Neural progenitor cell (in vitro differentiated cells): ENCODE data around the gene KISS1. TPM values are rescaled to one million over a fixed set of nuclear protein-coding genes. Genes with fewer than 3 reads are reported as not detected.

ENCODE experiments used
- DNase-seq: peaks from one replicate; pipeline ENCODE4 v3.0.0-alpha.2; 2016; ENCODE audit warnings: low spot score
- H2AFZ ChIP-seq: fragments of 200-600 bp; sonication (generic); replicated peaks from 2 replicates; pipeline ENCODE4 v1.6.1; 2016; ENCODE audit warnings: antibody characterized with exemption
- H3F3A ChIP-seq: fragments of 200-600 bp; sonication (generic); 2 replicates; pipeline ENCODE4 v1.6.1; 2016; ENCODE audit warnings: antibody characterized with exemption, low read depth
- H3K27ac ChIP-seq: fragments of 200-600 bp; sonication (generic); 2 replicates; pipeline ENCODE4 v1.5.1; 2016; ENCODE audit warnings: mild to moderate bottlenecking
- H3K27me3 ChIP-seq: fragments of 200-600 bp; sonication (generic); 2 replicates; pipeline ENCODE4 v1.6.1; 2016; ENCODE audit warnings: mild to moderate bottlenecking, moderate library complexity
- H3K36me3 ChIP-seq: fragments of 200-600 bp; sonication (generic); 2 replicates; pipeline ENCODE4 v1.5.1; 2016
- H3K4me1 ChIP-seq: fragments of 200-600 bp; sonication (generic); 2 replicates; pipeline ENCODE4 v1.6.1; 2016; ENCODE audit warnings: mixed run types
- H3K4me2 ChIP-seq: fragments of 200-600 bp; sonication (generic); 2 replicates; pipeline ENCODE4 v1.6.1; 2016
- H3K4me3 ChIP-seq: fragments of 200-600 bp; sonication (generic); 2 replicates; pipeline ENCODE4 v1.5.1; 2016
- H3K79me2 ChIP-seq: fragments of 200-600 bp; sonication (generic); 2 replicates; pipeline ENCODE4 v1.6.1; 2016; ENCODE audit warnings: low read depth
- H3K9ac ChIP-seq: fragments of 200-600 bp; sonication (generic); 2 replicates; pipeline ENCODE4 v1.6.1; 2016
- H3K9me3 ChIP-seq: fragments of 200-600 bp; sonication (generic); 2 replicates; pipeline ENCODE4 v1.5.1; 2016; ENCODE audit warnings: low read depth
- H4K20me1 ChIP-seq: fragments of 200-600 bp; sonication (generic); 2 replicates; pipeline ENCODE4 v1.6.1; 2016; ENCODE audit warnings: low read depth
- H3K27ac Mint-ChIP-seq: 3 replicates; pipeline ENCODE4 v1.8.0; 2021; ENCODE audit warnings: mixed read lengths
- H3K27me3 Mint-ChIP-seq: 2 replicates; pipeline ENCODE4 v1.8.0; 2022; ENCODE audit warnings: low read depth, mild to moderate bottlenecking, inconsistent platforms, moderate library complexity, mixed read lengths; ENCODE audit not compliant: insufficient read depth
- H3K36me3 Mint-ChIP-seq: 3 replicates; pipeline ENCODE4 v1.8.0; 2021; ENCODE audit warnings: mixed read lengths
- H3K4me1 Mint-ChIP-seq: 3 replicates; pipeline ENCODE4 v1.8.0; 2021; ENCODE audit warnings: mixed read lengths
- H3K4me3 Mint-ChIP-seq: 3 replicates; pipeline ENCODE4 v1.8.0; 2021; ENCODE audit warnings: mild to moderate bottlenecking, moderate library complexity, mixed read lengths
- H3K9me3 Mint-ChIP-seq: 3 replicates; pipeline ENCODE4 v1.8.0; 2020; ENCODE audit warnings: mixed read lengths
- CTCF ChIP-seq: fragments of 200-600 bp; sonication (generic); IDR thresholded peaks from 2 replicates; pipeline ENCODE4 v1.5.1; 2017; ENCODE audit warnings: antibody characterized with exemption, mild to moderate bottlenecking
- EZH2 ChIP-seq: fragments of 200-600 bp; sonication (generic); IDR thresholded peaks from 2 replicates; pipeline ENCODE4 v1.6.1; 2017; ENCODE audit warnings: antibody characterized with exemption, mild to moderate bottlenecking, moderate library complexity
- EZH2phosphoT487 ChIP-seq: fragments of 200-600 bp; sonication (generic); IDR thresholded peaks from 2 replicates; pipeline ENCODE4 v1.6.1; 2017; ENCODE audit warnings: antibody characterized with exemption
- total RNA-seq: library from RNA; depleted of rRNA; stranded (reverse); fragments of >200 nt; gene quantifications from 2 replicates; pipeline ENCODE4 v1.2.3, GENCODE V29; 2015; ENCODE audit warnings: low replicate concordance

Gene KISS1
- total RNA-seq, 1 donor from 2014 or later = not detected

GRCh38 chr1:204149107-204149506, 47.2 kb downstream of the KISS1 start:
- Mint-ChIP-seq H3K36me3 (peaks cover 5% of the 10 kb centered on the region), H3K27me3 (peaks cover 22% of the 10 kb centered on the region), H3K27ac (no peak overlapping the region), H3K9me3 (no peaks in the 10 kb centered on the region), H3K4me3 (no peak overlapping the region), H3K4me1 (peaks cover 30% of the 10 kb centered on the region)
- Histone ChIP-seq H3K4me1 (peaks cover 14% of the 10 kb centered on the region), H3F3A (peaks cover 15% of the 10 kb centered on the region), H2AFZ (no peak overlapping the region), H3K9me3 (no peaks in the 10 kb centered on the region), H4K20me1 (peaks cover 6% of the 10 kb centered on the region), H3K9ac (no peak overlapping the region), H3K27me3 (peaks cover 43% of the 10 kb centered on the region), H3K27ac (no peak overlapping the region), H3K36me3 (no peaks in the 10 kb centered on the region), H3K4me2 (no peak overlapping the region), H3K79me2 (no peaks in the 10 kb centered on the region), H3K4me3 (no peak overlapping the region)
- no peak for DNase-seq
- no peak for TF ChIP-seq CTCF
- no peak for TF ChIP-seq EZH2phosphoT487
- TF ChIP-seq EZH2 = no peak

GRCh38 chr1:204147406-204148383, 48.6 kb downstream of the KISS1 start:
- Histone ChIP-seq H3K4me1 (peaks cover 14% of the 10 kb centered on the region), H3K4me2 (no peak overlapping the region), H3K9ac (no peak overlapping the region), H2AFZ (peak overlapping the region; percentile 82), H3K4me3 (no peak overlapping the region), H3F3A (peaks cover 15% of the 10 kb centered on the region), H3K79me2 (no peaks in the 10 kb centered on the region), H3K9me3 (no peaks in the 10 kb centered on the region), H3K27me3 (peaks cover 29% of the 10 kb centered on the region), H4K20me1 (peaks cover 6% of the 10 kb centered on the region), H3K36me3 (no peaks in the 10 kb centered on the region), H3K27ac (no peak overlapping the region)
- Mint-ChIP-seq H3K4me1 (peaks cover 26% of the 10 kb centered on the region), H3K9me3 (no peaks in the 10 kb centered on the region), H3K36me3 (peaks cover 5% of the 10 kb centered on the region), H3K27me3 (peaks cover 22% of the 10 kb centered on the region), H3K27ac (no peak overlapping the region), H3K4me3 (no peak overlapping the region)
- TF ChIP-seq CTCF (no peak), EZH2 (no peak), EZH2phosphoT487 (no peak)
- no peak for DNase-seq

- Histone ChIP-seq H3K4me2 (no peak overlapping the region), H3F3A (peaks cover 15% of the 10 kb centered on the region), H2AFZ (no peak overlapping the region), H3K4me1 (peaks cover 14% of the 10 kb centered on the region), H3K36me3 (no peaks in the 10 kb centered on the region), H3K4me3 (no peak overlapping the region), H3K9ac (no peak overlapping the region), H3K27me3 (peaks cover 22% of the 10 kb centered on the region), H3K27ac (no peak overlapping the region), H3K79me2 (no peaks in the 10 kb centered on the region), H4K20me1 (peaks cover 6% of the 10 kb centered on the region), H3K9me3 (no peaks in the 10 kb centered on the region)
- DNase-seq = no peak
- Mint-ChIP-seq H3K4me1 (peaks cover 21% of the 10 kb centered on the region), H3K27ac (no peak overlapping the region), H3K4me3 (no peak overlapping the region), H3K27me3 (peaks cover 16% of the 10 kb centered on the region), H3K9me3 (no peaks in the 10 kb centered on the region), H3K36me3 (peaks cover 5% of the 10 kb centered on the region)
- TF ChIP-seq EZH2phosphoT487 = no peak
- TF ChIP-seq EZH2 = no peak
- no peak for TF ChIP-seq CTCF
Measured at GRCh38 chr1:204146965-204147364, 49.3 kb downstream of the KISS1 start.
